ENCODE data around the gene GALK1.

GALK1 gene

DNA sequence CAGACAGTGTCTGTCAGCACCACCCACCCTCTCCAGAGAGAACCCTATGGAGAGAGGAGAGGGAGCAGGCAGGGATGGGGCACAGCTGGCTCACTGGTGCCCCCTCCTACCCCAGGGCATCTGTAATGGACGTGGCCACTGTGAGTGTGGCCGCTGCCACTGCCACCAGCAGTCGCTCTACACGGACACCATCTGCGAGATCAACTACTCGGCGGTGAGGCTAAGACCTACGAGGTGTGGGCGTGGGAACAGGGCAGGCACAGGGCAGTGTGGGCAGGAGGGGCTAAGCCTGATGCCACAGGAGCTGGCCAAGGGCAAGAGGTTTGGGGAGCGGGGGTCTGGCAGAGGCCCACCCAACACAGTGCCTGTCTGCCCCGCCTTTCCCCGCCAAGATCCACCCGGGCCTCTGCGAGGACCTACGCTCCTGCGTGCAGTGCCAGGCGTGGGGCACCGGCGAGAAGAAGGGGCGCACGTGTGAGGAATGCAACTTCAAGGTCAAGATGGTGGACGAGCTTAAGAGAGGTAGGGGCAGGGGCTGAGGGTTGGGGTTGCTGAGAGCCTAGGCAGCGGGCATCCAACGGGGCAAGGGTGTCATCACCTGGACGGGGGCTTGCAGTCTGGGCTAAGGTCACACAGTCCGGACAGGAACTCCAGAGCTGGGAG is 28.7 kb downstream of the GALK1 start:
- no peak for TF ChIP-seq JUND (IDR thresholded peaks at IDR 0.05; ENCODE audit: low read depth)
- DNase-seq (ENCODE audit: low read depth in 1 of 2, low spot score in 1 of 2), result no peak
- in situ Hi-C loops (cut with HindIII; ENCODE audit: low pct_unique_long_range_greater_than_20kb, low sequenced_read_pairs), result no loop called here

DNA sequence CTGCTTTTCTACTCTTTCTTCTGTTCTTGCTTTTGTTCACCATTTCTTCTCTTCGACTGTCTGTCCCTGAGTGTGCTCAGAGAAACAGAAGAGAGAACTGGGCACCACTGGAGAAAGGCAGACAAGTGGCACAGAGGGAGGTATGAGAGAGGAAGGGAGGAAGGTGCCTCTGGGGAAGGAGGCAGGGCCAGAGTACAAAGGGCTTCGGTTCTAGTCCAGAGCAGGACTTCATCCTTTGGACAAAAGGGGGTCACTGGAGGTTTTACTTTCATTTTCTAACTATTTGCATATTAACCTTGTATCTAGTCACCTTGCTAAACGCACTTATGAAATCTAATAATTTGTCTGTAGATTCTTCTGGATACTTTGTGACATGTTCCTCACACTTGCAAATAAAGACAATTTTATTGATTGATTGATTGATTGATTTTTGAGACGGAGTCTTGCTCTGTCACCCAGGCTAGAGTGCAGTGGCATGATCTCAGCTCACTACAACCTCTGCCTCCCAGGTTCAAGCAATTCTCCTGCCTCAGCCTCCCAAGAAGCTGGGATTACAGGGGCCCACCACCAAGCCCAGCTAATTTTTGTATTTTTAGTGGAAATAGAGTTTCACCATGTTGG is 30.2 kb downstream of the GALK1 start:
- TF ChIP-seq JUND (IDR thresholded peaks at IDR 0.05; ENCODE audit: low read depth), result no peak
- in situ Hi-C loops (cut with HindIII; ENCODE audit: low pct_unique_long_range_greater_than_20kb, low sequenced_read_pairs), result no loop called here
- no peak for DNase-seq (ENCODE audit: low read depth in 1 of 2, low spot score in 1 of 2)

DNA sequence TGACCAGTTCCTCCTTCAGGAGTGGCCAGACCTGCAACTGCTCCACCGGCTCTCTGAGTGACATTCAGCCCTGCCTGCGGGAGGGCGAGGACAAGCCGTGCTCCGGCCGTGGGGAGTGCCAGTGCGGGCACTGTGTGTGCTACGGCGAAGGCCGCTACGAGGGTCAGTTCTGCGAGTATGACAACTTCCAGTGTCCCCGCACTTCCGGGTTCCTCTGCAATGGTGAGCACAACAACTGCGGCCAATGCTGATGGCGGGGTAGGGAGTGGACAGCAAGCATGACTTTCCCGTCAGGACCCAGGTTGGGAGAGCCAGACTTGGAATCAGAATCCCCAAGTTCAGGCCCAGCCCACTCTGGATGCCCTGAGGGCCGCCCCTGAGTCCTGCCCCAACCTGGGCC is 31.5 kb downstream of the GALK1 start:
- DNase-seq (ENCODE audit: low read depth in 1 of 2, low spot score in 1 of 2), result no peak
- no peak for TF ChIP-seq JUND (IDR thresholded peaks at IDR 0.05; ENCODE audit: low read depth)

DNA sequence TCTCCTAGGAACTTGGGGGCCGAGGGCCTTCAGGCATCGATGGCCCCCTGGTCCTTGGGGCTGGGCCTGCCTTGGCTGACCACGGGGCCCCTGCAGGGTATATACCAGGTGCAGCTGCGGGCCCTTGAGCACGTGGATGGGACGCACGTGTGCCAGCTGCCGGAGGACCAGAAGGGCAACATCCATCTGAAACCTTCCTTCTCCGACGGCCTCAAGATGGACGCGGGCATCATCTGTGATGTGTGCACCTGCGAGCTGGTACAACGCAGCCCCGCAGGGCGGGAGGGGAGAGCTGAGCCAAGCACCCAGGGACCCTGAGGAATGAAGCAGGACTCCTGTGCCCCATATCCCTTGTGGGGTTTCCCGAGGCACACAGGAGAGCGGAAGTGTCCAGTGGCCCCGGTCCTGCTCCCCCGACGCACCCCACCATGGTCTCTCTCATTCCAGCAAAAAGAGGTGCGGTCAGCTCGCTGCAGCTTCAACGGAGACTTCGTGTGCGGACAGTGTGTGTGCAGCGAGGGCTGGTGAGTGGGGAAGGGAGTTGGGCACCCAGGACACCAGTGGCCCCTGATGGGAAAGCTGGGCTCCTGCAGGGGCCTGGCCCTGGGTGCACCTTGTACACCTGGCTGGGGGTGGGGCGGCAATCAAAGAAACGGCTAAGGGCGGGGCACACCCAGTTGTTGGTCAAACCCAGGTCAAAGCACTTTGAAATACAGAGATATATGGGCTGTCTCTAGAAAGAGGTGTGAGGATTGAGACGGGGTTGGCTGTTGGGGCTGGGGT is 33.1 kb downstream of the GALK1 start:
- in situ Hi-C loops (cut with HindIII; ENCODE audit: low pct_unique_long_range_greater_than_20kb, low sequenced_read_pairs), result no loop called here
- DNase-seq (ENCODE audit: low read depth in 1 of 2, low spot score in 1 of 2), result no peak
- no peak for TF ChIP-seq JUND (IDR thresholded peaks at IDR 0.05; ENCODE audit: low read depth)

More for the DNA sequence above, 31.5 kb downstream of the GALK1 start:
- in situ Hi-C loops (cut with HindIII; ENCODE audit: low pct_unique_long_range_greater_than_20kb, low sequenced_read_pairs), result no loop called here

DNA sequence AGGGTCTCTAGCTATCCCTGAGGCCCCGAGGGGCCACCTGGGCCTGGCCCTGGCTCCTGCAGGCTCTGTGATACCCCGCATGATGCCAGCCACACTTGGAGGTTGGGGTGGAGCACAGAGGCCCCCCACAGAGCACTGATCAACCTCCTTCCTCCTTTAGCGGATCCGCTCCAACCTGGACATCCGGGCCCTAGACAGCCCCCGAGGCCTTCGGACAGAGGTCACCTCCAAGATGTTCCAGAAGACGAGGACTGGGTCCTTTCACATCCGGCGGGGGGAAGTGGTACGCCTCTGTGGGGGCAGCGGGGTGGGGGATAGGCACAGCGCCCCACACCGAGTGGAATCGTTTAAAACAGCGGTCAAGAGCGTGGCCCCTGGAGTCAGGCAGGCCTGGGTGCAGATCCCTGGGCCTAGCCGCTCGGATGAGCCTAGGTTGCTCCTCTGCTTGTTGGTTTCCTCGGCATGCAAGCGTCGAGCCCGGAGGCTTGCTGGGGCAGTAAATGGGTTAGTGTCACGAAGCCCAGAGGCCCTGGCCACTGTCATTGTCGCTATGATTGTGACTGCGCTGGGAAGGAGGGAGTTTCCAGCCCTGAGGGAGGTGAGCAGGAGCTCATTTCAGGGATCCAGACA is 33.8 kb downstream of the GALK1 start:
- in situ Hi-C loops (cut with HindIII; ENCODE audit: low pct_unique_long_range_greater_than_20kb, low sequenced_read_pairs), result no loop called here
- no peak for TF ChIP-seq JUND (IDR thresholded peaks at IDR 0.05; ENCODE audit: low read depth)

DNA sequence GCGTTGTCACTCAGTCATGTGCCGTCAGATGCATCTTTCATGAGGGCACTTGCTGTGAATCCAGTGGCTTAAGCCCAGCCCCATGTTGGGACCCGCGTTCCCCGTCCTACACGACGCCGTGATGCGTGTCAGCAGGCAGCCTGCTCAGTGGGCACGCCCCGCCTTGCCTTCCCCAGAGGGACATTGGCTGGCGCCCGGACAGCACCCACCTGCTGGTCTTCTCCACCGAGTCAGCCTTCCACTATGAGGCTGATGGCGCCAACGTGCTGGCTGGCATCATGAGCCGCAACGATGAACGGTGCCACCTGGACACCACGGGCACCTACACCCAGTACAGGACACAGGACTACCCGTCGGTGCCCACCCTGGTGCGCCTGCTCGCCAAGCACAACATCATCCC is 34.9 kb downstream of the GALK1 start:
- no peak for TF ChIP-seq JUND (IDR thresholded peaks at IDR 0.05; ENCODE audit: low read depth)
- DNase-seq (ENCODE audit: low read depth in 1 of 2, low spot score in 1 of 2), result no peak
- in situ Hi-C loops (cut with HindIII; ENCODE audit: low pct_unique_long_range_greater_than_20kb, low sequenced_read_pairs), result no loop called here

More for the DNA sequence above, 33.8 kb downstream of the GALK1 start:
- DNase-seq (ENCODE audit: low read depth in 1 of 2, low spot score in 1 of 2), result no peak

DNA sequence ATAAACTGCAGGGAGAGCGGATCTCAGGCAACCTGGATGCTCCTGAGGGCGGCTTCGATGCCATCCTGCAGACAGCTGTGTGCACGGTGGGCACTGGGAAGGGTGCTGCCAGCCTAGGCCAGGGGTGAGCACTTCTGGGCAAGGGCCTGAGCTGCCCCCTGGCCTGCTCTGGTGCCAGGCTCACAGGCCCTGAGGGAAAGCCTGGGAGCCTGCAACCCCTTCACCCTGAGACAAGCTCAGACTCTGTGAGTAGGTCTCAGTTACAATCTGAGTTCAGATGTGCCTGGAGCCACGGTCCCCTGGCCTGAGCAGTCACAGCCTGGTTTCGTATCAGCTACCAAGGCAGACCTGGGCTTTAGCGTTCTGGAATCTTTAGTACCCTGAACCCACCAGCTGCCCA is 35.6 kb downstream of the GALK1 start:
- in situ Hi-C loops (cut with HindIII; ENCODE audit: low pct_unique_long_range_greater_than_20kb, low sequenced_read_pairs), result no loop called here
- no peak for TF ChIP-seq JUND (IDR thresholded peaks at IDR 0.05; ENCODE audit: low read depth)
- no peak for DNase-seq (ENCODE audit: low read depth in 1 of 2, low spot score in 1 of 2)

DNA sequence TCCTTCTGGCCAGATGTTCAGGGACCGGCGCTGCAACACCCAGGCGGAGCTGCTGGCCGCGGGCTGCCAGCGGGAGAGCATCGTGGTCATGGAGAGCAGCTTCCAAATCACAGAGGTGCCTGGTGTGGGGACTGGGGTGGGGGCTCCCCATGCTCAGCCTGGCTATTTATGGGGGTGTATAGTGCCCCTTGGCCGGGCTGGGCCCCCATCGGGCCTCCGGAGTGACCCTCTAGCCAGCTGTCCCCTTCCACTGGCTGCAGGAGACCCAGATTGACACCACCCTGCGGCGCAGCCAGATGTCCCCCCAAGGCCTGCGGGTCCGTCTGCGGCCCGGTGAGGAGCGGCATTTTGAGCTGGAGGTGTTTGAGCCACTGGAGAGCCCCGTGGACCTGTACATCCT is 37.6 kb downstream of the GALK1 start:
- no peak for TF ChIP-seq JUND (IDR thresholded peaks at IDR 0.05; ENCODE audit: low read depth)
- no peak for DNase-seq (ENCODE audit: low read depth in 1 of 2, low spot score in 1 of 2)
- in situ Hi-C loops (cut with HindIII; ENCODE audit: low pct_unique_long_range_greater_than_20kb, low sequenced_read_pairs), result no loop called here

DNA sequence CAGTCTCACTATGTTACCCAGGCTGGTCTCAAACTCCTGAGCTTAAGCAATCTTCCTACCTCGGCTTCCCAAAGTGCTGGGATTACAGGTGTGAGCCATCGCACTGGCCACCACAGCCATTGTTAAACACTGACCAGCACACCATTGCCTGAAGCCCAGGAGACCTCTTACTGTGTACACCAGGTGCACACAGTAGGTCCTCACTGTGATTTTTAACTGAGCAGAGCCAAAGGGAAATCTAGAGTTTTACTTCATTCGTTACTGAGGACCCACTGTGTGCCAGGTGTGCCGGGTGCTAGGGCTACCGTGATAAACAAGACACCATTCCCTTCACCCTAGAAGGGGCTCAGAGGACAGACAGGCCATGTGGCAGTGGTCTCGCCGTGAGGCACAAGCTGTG is 39.5 kb downstream of the GALK1 start:
- no peak for TF ChIP-seq JUND (IDR thresholded peaks at IDR 0.05; ENCODE audit: low read depth)
- in situ Hi-C loops (cut with HindIII; ENCODE audit: low pct_unique_long_range_greater_than_20kb, low sequenced_read_pairs), result no loop called here
- no peak for DNase-seq (ENCODE audit: low read depth in 1 of 2, low spot score in 1 of 2)

DNA sequence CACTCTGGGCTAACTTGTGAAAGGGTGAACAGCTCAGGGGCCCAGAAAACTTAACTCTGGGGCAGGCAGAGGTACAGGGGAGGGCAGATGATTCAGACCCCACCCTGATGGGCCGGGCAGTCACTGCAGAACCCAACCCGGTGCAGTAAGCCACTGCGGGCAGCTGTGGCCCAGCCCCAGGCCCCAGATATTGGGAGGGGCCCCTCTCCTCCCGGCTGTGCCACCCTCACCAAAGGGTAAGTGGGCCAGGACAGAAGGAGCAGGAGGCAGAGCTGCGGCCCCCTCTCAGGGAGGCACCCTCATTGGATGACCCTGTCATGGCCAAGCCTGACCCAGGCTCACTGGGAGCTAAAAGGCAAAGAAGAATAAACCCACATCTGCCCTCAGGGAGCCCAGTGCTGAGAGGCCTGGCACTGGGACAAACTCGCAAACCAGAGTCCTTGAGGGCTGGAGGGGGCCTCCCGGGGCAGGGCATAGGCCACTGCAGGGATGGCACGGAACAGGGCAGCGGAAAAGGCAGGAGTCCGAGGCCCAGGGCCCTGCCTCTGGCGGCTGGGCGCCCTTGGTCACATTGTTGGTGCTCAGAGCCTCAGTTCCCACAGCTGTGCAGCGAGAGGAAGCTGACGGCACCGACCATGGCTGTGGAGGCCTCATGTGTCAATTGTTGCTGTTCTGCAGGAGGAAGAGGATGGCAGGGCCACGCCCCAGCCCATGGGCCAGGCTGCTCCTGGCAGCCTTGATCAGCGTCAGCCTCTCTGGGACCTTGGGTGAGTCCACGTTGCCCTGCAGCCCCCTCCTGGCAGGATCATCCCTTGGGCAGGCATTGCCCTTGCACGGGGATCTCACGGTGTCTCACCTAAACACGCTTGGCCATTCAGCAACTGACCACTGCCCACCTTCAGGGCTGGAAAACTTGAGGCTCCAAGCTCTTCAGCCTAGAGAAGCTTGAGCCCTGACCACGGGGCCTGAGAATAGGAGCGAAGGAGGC is 40.7 kb downstream of the GALK1 start:
- no peak for TF ChIP-seq JUND (IDR thresholded peaks at IDR 0.05; ENCODE audit: low read depth)
- in situ Hi-C loops (cut with HindIII; ENCODE audit: low pct_unique_long_range_greater_than_20kb, low sequenced_read_pairs), result no loop called here
- no peak for DNase-seq (ENCODE audit: low read depth in 1 of 2, low spot score in 1 of 2)

DNA sequence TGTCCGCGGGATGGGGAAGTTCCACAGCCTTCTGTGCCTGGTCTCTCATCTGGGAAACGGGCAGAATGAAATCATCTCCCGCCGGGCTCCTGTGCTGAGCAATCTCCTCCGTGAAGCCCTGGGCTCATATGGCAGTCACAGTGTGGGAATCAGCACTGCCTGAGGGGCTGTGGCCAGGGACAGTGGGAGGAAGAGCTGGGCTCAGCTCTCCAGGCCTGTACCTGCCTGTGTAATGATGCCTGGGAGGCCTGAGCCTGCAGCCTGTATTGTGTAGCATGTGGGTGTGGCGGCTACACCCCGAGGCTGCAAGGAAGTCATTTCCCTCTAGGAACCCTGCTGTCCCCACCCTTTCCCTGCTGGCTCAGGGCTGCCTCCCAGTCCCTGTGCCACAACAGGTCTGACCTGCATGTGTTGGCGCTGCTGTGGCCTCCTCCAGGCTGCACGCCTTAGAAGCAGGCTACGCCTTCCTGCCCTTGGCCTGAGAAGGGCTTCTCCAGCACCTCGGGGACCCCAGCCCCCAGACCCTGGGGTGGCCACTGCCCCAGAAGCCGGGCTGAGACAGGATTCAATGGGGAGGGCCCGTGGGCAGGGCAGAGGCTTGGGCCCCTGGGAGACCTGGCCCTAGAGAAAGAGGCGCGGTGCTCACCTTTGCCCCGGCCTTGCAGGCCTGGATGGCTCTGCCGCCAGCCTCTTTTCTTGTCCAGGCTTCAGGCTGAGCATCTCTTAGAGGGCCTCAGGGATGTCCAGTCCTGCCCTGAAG is 41.6 kb downstream of the GALK1 start:
- TF ChIP-seq JUND (IDR thresholded peaks at IDR 0.05; ENCODE audit: low read depth), result no peak
- DNase-seq (ENCODE audit: low read depth in 1 of 2, low spot score in 1 of 2), result peak; percentile 55 to 75
- in situ Hi-C loops (cut with HindIII; ENCODE audit: low pct_unique_long_range_greater_than_20kb, low sequenced_read_pairs), result no loop called here
